Liver (tissue), 9 donors: ENCODE results near the gene ATF6B. TPM values are rescaled to one million over a fixed set of nuclear protein-coding genes. Genes with fewer than 3 reads are reported as not detected.

ENCODE experiments used
- DNase-seq: peaks from one replicate; pipeline ENCODE4 v3.0.0-alpha.2; 2017; ENCODE audit warnings: low spot score
- H3K27ac ChIP-seq, 2 donors: one replicate each; pipeline ENCODE4 v1.7.0; 2013; ENCODE audit warnings: inconsistent platforms in 2 of 2, low read length in 2 of 2, control low read depth in 1 of 2, low read depth in 1 of 2, mild to moderate bottlenecking in 1 of 2
- H3K27me3 ChIP-seq, 4 donors: one replicate each; pipeline versions ENCODE4 v1.6.1 to v1.7.0; 2013; ENCODE audit warnings: low read length in 3 of 4, inconsistent platforms in 1 of 4, mild to moderate bottlenecking in 1 of 4, moderate library complexity in 1 of 4; ENCODE audit not compliant: control insufficient read depth in 4 of 4, insufficient read depth in 4 of 4
- H3K36me3 ChIP-seq, 4 donors: one replicate each; pipeline versions ENCODE4 v1.6.1 to v1.7.0; 2013; ENCODE audit warnings: low read length in 3 of 4, mild to moderate bottlenecking in 3 of 4, low read depth in 1 of 4, moderate library complexity in 1 of 4; ENCODE audit not compliant: control insufficient read depth in 4 of 4, insufficient read depth in 3 of 4
- H3K4me1 ChIP-seq, 4 donors: one replicate each; pipeline versions ENCODE4 v1.6.1 to v1.7.0; 2013; ENCODE audit warnings: low read length in 3 of 4, mild to moderate bottlenecking in 3 of 4, moderate library complexity in 1 of 4; ENCODE audit not compliant: control insufficient read depth in 4 of 4, insufficient read depth in 4 of 4
- H3K4me3 ChIP-seq, 3 donors: one replicate each; pipeline versions ENCODE4 v1.6.1 to v1.7.0; 2013; ENCODE audit warnings: low read length in 3 of 3, control low read depth in 1 of 3, low read depth in 1 of 3, mild to moderate bottlenecking in 1 of 3
- H3K9ac ChIP-seq, 2 donors: one replicate each; pipeline ENCODE4 v1.7.0; 2013; ENCODE audit warnings: low read length in 2 of 2, mild to moderate bottlenecking in 2 of 2, moderate library complexity in 2 of 2, control low read depth in 1 of 2, low read depth in 1 of 2
- H3K9me3 ChIP-seq, 4 donors: one replicate each; pipeline versions ENCODE4 v1.6.1 to v1.7.0; 2013; ENCODE audit warnings: low read length in 3 of 4; ENCODE audit not compliant: control insufficient read depth in 4 of 4
- CTCF ChIP-seq: fragments of 150-350 bp; IDR thresholded peaks from 2 replicates; pipeline ENCODE4 v1.5.1; 2017; ENCODE audit warnings: improper control_type of control experiment, low read depth, low read length; ENCODE audit not compliant: missing input control
- EGR1 ChIP-seq, 2 donors: IDR thresholded peaks; 2 replicates each; pipeline ENCODE4 v1.6.1; 2016 to 2018; ENCODE audit warnings: antibody characterized with exemption in 2 of 2, low read depth in 2 of 2
- FOXA1 ChIP-seq: IDR thresholded peaks from 2 replicates; pipeline ENCODE4 v1.6.1; 2016; ENCODE audit warnings: antibody characterized with exemption
- GABPA ChIP-seq, 2 donors: IDR thresholded peaks in 1 of 2; conservative IDR thresholded peaks in 1 of 2; 2 replicates each; pipeline ENCODE4 v1.6.1; 2016; ENCODE audit warnings: antibody characterized with exemption in 2 of 2, mild to moderate bottlenecking in 1 of 2, moderate library complexity in 1 of 2
- HNF4A ChIP-seq, 2 donors: conservative IDR thresholded peaks; 2 replicates each; pipeline ENCODE4 v1.6.1; 2016; ENCODE audit warnings: antibody characterized with exemption in 2 of 2, mild to moderate bottlenecking in 2 of 2
- NR2F2 ChIP-seq: IDR thresholded peaks from 2 replicates; pipeline ENCODE4 v1.6.1; 2016; ENCODE audit warnings: antibody characterized with exemption
- RAD21 ChIP-seq, 2 donors: IDR thresholded peaks; 2 replicates each; pipeline ENCODE4 v1.6.1; 2016; ENCODE audit warnings: antibody characterized with exemption in 2 of 2, mild to moderate bottlenecking in 2 of 2
- RXRA ChIP-seq, 2 donors: IDR thresholded peaks; 2 replicates each; pipeline ENCODE4 v1.6.1; 2017 to 2018; ENCODE audit warnings: antibody characterized with exemption in 2 of 2, mild to moderate bottlenecking in 1 of 2
- SP1 ChIP-seq: IDR thresholded peaks from 2 replicates; pipeline ENCODE4 v1.6.1; 2018; ENCODE audit warnings: antibody characterized with exemption, mild to moderate bottlenecking
- TAF1 ChIP-seq: conservative IDR thresholded peaks from 2 replicates; pipeline ENCODE4 v1.6.1; 2016; ENCODE audit warnings: antibody characterized with exemption, mild to moderate bottlenecking
- YY1 ChIP-seq: IDR thresholded peaks from 2 replicates; pipeline ENCODE4 v1.6.1; 2016; ENCODE audit warnings: antibody characterized with exemption, mild to moderate bottlenecking
- ZBTB33 ChIP-seq: IDR thresholded peaks from 2 replicates; pipeline ENCODE4 v1.6.1; 2016; ENCODE audit warnings: antibody characterized with exemption
- WGBS: extraction: QIAGEN DNeasy Blood & Tissue Kit; methylation state at CpG from one replicate; pipeline ENCODE4 v1.1.7; 2013; 5-methylcytosine and 5-hydroxymethylcytosine counted together
- polyA plus RNA-seq, 2 donors: library from polyadenylated mRNA; stranded (reverse) in 1 of 2; unstranded in 1 of 2; fragments of 200-250 nt in 1 of 2; fragments of >200 nt in 1 of 2; fragmentation: Nextera tagmentation in 1 of 2; extraction: Ambion mirVana in 1 of 2; gene quantifications; one replicate each; pipeline versions ENCODE4 v1.2.1 to v1.2.3, GENCODE V29; 2013 to 2015
- total RNA-seq, 2 donors: library from RNA; depleted of rRNA; stranded (reverse); fragments of >200 nt; gene quantifications; one replicate each; pipeline ENCODE4 v1.2.3, GENCODE V29; 2014
- TF ChIP-seq, protein P1 (sequence below): IDR thresholded peaks from 2 replicates; pipeline ENCODE4 v1.6.1; 2016; ENCODE audit warnings: antibody characterized with exemption, mild to moderate bottlenecking
- donor health status: healthy.
- donor health status: healthy.
- donor health status: healthy.
- donor health status: healthy.
- donor health status: healthy.

Gene ATF6B
- total and polyA plus RNA-seq, 4 donors, result 13.6 to 24.8 (median 15.5) TPM

DNA sequence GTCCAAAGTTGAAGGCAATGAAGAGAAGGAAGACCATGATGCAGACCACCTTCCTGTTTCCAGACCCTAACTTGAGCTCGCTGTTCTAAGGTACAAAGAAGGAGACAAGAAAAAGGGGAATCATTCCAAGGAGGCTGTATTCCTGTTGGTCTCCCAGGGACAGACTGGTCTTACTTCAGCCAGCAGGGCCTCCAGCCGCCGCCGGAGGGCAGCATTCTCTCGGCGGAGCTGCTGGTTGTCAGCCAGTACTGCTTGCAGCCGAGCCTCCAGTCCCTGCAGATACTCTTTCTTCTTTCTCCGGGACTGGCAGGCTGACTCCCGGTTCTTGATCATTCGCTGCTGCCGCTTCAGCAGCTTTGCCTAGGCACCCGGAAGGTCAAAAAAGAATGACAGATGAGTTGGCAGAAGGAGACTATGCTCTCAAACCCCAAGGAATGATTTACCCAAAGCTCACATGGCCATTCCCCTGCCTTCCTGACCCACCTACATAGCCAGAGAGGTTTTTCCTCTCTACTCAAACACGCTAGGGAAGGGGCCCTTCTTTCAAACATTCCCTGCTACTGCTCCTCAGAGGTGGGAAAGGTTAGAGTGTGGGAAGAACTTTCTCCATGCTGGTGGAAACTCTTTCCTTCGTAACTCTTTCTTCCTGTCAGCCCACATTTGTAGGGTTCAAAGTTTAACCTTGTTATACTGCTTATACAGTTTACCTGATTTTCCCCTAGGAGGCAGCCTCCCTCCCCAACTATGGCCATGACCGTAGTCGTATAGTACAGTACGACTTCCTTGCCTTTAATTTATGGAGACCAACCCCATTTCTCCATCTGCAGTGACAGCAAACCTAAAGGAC lies 9.0 kb downstream of the ATF6B start:
- no peaks in the 10 kb centered on the region for H3K9me3 ChIP-seq
- no peak overlapping the region for H3K9ac ChIP-seq
- no peaks in the 10 kb centered on the region for H3K27me3 ChIP-seq
- peaks cover 0 to 14% (median 11%) of the 10 kb centered on the region in 4 donors for H3K4me1 ChIP-seq
- peak overlapping the region; percentile 49 to 50 for H3K27ac ChIP-seq
- DNase-seq, result peak; percentile 88
- no peak overlapping the region for H3K4me3 ChIP-seq
- WGBS, result 13% methylated on average over 17 of the region's 17 CpGs
- peaks cover 13 to 42% (median 33%) of the 10 kb centered on the region in 4 donors for H3K36me3 ChIP-seq
- TF ChIP-seq SP1, result peak; percentile 51
- no peak for TF ChIP-seq GABPA (IDR thresholded peaks at IDR 0.05 in 1 of 2, conservative IDR thresholded peaks at IDR 0.05 in 1 of 2)
- TF ChIP-seq YY1, result no peak
- TF ChIP-seq CTCF, result peak; percentile 97
- TF ChIP-seq HNF4A (conservative IDR thresholded peaks at IDR 0.05), result peak; percentile 48 to 69
- peak; percentile 88 to 92 for TF ChIP-seq RAD21 (IDR thresholded peaks at IDR 0.05)

DNA sequence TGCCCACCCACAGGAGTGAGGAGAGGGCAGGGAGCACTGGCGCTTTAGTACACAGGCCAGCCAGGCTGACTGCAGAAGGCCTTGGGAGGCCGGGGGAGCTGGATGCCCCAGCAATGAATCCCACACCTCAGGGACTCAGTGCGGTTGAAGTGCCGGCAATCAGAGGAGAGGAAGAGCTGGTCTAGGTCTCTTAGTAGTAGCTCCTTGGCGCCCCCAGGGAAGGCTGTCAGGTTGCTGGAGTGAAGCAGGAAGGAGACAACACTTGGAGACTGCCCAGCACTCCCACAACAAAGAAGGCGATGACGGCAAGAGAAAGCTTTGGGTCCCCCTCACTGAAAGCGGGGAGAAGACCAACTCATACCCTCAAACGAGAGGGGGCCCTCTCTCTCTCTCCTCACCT lies 10.6 kb downstream of the ATF6B start:
- H3K4me1 ChIP-seq, result peaks cover 0 to 18% (median 12%) of the 10 kb centered on the region in 4 donors
- H3K27me3 ChIP-seq, result no peaks in the 10 kb centered on the region
- peaks cover 13 to 42% (median 31%) of the 10 kb centered on the region in 4 donors for H3K36me3 ChIP-seq
- no peak for DNase-seq
- WGBS, result 98% methylated on average over 9 of the region's 9 CpGs
- no peaks in the 10 kb centered on the region for H3K9me3 ChIP-seq
- TF ChIP-seq RAD21 (IDR thresholded peaks at IDR 0.05), result no peak
- no peak for TF ChIP-seq RXRA (IDR thresholded peaks at IDR 0.05)
- TF ChIP-seq CTCF, result no peak
- no peak for TF ChIP-seq YY1
- no peak for TF ChIP-seq HNF4A (conservative IDR thresholded peaks at IDR 0.05)
- no peak for TF ChIP-seq ZBTB33
- H3K4me3 ChIP-seq, result no peak overlapping the region
- H3K27ac ChIP-seq, result no peak overlapping the region
- no peak overlapping the region for H3K9ac ChIP-seq

GRCh38 chr6:32116674-32117073 lies 11.4 kb downstream of the ATF6B start:
- 94% methylated on average over 7 of the region's 7 CpGs for WGBS
- no peak overlapping the region for H3K4me3 ChIP-seq
- H3K36me3 ChIP-seq, result peaks cover 13 to 36% (median 26%) of the 10 kb centered on the region in 4 donors
- H3K4me1 ChIP-seq, result peaks cover 0 to 18% (median 12%) of the 10 kb centered on the region in 4 donors
- no peak for DNase-seq
- H3K27me3 ChIP-seq, result no peaks in the 10 kb centered on the region
- TF ChIP-seq CTCF (peak; percentile 26), TAF1 (no peak), EGR1 (IDR thresholded peaks at IDR 0.05; ENCODE audit: low read depth in 2 of 2) (no peak), FOXA1 (no peak), RAD21 (IDR thresholded peaks at IDR 0.05) (peak in 1 of 2 donors; percentile 33), NR2F2 (no peak)
- TF ChIP-seq, protein P1, sequence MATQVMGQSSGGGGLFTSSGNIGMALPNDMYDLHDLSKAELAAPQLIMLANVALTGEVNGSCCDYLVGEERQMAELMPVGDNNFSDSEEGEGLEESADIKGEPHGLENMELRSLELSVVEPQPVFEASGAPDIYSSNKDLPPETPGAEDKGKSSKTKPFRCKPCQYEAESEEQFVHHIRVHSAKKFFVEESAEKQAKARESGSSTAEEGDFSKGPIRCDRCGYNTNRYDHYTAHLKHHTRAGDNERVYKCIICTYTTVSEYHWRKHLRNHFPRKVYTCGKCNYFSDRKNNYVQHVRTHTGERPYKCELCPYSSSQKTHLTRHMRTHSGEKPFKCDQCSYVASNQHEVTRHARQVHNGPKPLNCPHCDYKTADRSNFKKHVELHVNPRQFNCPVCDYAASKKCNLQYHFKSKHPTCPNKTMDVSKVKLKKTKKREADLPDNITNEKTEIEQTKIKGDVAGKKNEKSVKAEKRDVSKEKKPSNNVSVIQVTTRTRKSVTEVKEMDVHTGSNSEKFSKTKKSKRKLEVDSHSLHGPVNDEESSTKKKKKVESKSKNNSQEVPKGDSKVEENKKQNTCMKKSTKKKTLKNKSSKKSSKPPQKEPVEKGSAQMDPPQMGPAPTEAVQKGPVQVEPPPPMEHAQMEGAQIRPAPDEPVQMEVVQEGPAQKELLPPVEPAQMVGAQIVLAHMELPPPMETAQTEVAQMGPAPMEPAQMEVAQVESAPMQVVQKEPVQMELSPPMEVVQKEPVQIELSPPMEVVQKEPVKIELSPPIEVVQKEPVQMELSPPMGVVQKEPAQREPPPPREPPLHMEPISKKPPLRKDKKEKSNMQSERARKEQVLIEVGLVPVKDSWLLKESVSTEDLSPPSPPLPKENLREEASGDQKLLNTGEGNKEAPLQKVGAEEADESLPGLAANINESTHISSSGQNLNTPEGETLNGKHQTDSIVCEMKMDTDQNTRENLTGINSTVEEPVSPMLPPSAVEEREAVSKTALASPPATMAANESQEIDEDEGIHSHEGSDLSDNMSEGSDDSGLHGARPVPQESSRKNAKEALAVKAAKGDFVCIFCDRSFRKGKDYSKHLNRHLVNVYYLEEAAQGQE, result no peak
- no peak overlapping the region for H3K27ac ChIP-seq
- H3K9me3 ChIP-seq, result no peaks in the 10 kb centered on the region
- no peak overlapping the region for H3K9ac ChIP-seq
